ENCODE results near the gene ZNF212. TPM values are rescaled to one million over a fixed set of nuclear protein-coding genes. Genes with fewer than 3 reads are reported as not detected.
"Not testable (repeated sequence)": the region's sequence is repeated elsewhere in the genome, so short reads cannot be mapped to it uniquely, and the experiment has no call there.

Gene ZNF212
- total RNA-seq, 4 donors from 2014 or later, result 8.4 to 12.6 (median 10.5) TPM

DNA sequence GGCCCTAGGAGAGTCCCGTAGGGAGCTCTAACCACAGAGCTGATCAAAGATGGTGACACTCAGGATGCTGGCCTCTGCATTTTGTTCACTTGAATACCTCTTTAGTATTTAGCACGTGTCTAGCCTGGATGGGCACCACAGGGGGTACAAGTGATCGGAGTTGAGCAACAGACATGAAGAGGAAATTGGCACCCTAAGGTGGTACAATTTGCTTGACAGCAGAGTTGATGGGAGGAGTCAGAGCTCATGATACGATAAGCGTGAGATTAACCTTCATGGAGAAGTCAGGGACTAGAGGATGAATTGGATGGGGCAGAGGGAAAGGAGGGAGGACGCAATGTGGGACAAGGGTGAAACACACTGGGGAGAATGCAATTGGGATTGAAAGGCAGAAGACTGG lies 9.9 kb upstream of the ZNF212 start:
- no peak for DNase-seq (ENCODE audit: low spot score in 2 of 2)
- no peak overlapping the region for H3K27ac ChIP-seq
- WGBS, 2 donors, result 66 to 69% methylated on average over 6 of the region's 6 CpGs
- H3K4me3 ChIP-seq, result no peak overlapping the region
- no peak for TF ChIP-seq POLR2A (IDR thresholded peaks at IDR 0.05)
- TF ChIP-seq EP300 (IDR thresholded peaks at IDR 0.05), result no peak
- peaks cover 0 to 2% (median 0%) of the 10 kb centered on the region in 4 donors for H3K9me3 ChIP-seq
- peaks cover 0 to 20% (median 8%) of the 10 kb centered on the region in 3 donors for H3K36me3 ChIP-seq
- no peaks in the 10 kb centered on the region for H3K4me1 ChIP-seq
- H3K27me3 ChIP-seq, result no peaks in the 10 kb centered on the region

DNA sequence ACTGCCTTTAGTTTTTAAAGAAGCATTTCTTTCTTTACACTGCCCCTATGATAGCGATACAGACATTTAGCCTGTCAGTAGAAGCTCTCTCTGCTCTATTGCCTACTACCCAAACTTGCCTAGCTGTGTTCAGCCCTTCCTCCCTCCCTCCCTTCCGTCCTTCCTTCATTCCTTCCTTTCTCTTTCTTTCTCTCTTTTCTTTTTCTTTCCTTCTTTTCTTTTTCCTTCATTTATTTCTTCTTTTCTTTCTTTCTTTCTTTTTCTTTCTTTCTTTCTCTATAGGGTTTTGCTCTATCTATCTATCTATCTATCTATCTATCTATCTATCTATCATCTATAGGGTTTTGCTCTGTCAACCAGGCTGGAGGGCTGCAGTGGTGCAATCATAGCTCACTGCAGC lies 7.1 kb upstream of the ZNF212 start:
- Histone ChIP-seq H3K36me3 (no peaks in the 10 kb centered on the region), H3K4me3 (no peak overlapping the region), H3K4me1 (no peaks in the 10 kb centered on the region), H3K9me3 (no peaks in the 10 kb centered on the region), H3K27me3 (no peaks in the 10 kb centered on the region), H3K27ac (no peak overlapping the region)
- TF ChIP-seq EP300 (IDR thresholded peaks at IDR 0.05), result no peak
- TF ChIP-seq POLR2A (IDR thresholded peaks at IDR 0.05), result no peak
- TF ChIP-seq, protein P1, sequence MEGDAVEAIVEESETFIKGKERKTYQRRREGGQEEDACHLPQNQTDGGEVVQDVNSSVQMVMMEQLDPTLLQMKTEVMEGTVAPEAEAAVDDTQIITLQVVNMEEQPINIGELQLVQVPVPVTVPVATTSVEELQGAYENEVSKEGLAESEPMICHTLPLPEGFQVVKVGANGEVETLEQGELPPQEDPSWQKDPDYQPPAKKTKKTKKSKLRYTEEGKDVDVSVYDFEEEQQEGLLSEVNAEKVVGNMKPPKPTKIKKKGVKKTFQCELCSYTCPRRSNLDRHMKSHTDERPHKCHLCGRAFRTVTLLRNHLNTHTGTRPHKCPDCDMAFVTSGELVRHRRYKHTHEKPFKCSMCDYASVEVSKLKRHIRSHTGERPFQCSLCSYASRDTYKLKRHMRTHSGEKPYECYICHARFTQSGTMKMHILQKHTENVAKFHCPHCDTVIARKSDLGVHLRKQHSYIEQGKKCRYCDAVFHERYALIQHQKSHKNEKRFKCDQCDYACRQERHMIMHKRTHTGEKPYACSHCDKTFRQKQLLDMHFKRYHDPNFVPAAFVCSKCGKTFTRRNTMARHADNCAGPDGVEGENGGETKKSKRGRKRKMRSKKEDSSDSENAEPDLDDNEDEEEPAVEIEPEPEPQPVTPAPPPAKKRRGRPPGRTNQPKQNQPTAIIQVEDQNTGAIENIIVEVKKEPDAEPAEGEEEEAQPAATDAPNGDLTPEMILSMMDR (IDR thresholded peaks at IDR 0.05), result no peak
- no peak for DNase-seq (ENCODE audit: low spot score in 2 of 2)
- WGBS, 2 donors, result 83 to 85% methylated on average over 2 of the region's 2 CpGs

DNA sequence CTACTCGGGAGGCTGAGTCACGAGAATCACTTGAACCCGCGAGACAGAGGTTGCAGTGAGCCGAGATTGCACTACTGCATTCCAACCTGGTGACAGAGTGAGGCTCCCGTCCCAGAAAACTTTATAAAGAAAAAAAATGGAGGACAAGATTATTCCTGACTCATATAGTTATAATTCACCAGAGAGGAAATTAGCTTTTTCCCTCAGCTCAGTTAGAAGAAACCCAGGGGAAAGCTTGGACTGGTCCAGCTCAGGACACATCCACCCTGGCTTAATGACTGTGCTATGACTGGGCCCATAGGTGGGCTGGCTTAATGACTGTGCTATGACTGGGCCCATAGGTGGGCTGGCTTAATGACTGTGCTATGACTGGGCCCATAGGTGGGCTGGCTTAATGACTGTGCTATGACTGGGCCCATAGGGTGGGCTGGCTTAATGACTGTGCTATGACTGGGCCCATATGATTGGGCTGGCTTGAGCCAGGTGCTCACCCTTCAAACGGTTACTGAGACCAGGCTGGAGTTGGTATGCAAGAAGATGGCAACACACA lies 5.7 kb upstream of the ZNF212 start:
- WGBS, 2 donors, result 72 to 80% methylated on average over 7 of the region's 7 CpGs

DNA sequence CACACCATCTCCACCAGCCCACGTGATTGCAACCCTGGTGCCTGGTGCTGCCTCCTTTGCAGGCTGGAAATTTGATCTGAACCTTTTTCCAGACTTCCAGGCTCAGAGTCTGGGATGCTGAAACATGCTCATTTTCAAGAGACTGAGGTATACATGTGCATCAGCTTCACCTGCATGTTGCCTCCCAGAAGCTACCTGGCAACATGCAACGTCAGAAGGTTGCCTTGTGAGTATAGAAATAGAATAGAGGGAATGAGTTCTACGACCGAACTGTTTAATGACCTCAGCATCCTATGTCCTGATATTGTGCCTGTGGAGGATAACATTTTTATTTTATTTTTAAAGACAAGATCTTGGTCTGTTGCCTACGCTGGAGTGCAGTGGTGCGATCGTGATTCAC lies 1.9 kb upstream of the ZNF212 start:
- TF ChIP-seq EP300 (IDR thresholded peaks at IDR 0.05) (no peak), POLR2A (IDR thresholded peaks at IDR 0.05) (no peak)
- TF ChIP-seq, protein P1 (IDR thresholded peaks at IDR 0.05), result no peak
- Histone ChIP-seq H3K36me3 (no peaks in the 10 kb centered on the region), H3K4me1 (peaks cover 5 to 30% (median 19%) of the 10 kb centered on the region in 4 donors), H3K9me3 (no peaks in the 10 kb centered on the region), H3K27ac (no peak overlapping the region), H3K27me3 (no peaks in the 10 kb centered on the region), H3K4me3 (no peak overlapping the region)
- DNase-seq (ENCODE audit: low spot score in 2 of 2), result no peak
- 86 to 89% methylated on average over 7 of the region's 7 CpGs for WGBS, 2 donors

More for the DNA sequence above, 5.7 kb upstream of the ZNF212 start:
- H3K9me3 ChIP-seq; H3K27me3 ChIP-seq; DNase-seq (ENCODE audit: low spot score in 2 of 2); H3K4me1 ChIP-seq; H3K4me3 ChIP-seq; H3K27ac ChIP-seq; H3K36me3 ChIP-seq: not testable (repeated sequence)

DNA sequence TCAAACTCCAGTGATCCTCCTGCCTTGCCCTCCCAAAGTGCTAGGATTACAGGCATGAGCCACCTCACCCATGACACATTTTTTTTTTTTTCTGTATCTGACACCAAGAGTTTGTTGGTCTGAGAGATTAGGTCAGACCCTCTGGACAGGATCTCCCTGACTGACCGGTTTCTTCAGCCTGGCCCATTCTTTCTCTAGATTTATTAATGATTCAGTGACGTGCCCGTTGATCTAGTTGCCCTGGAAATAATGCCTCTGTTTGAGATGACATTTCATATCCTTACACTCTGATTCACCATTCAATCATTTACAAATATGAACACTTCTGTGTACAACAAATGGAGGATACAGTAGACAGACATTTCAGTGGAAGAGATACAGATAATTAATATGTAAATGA lies 1.4 kb upstream of the ZNF212 start:
- H3K36me3 ChIP-seq, result no peaks in the 10 kb centered on the region
- no peak overlapping the region for H3K4me3 ChIP-seq
- WGBS, 2 donors, result 69 to 76% methylated on average over 3 of the region's 3 CpGs
- H3K4me1 ChIP-seq, result peaks cover 5 to 30% (median 19%) of the 10 kb centered on the region in 4 donors
- peaks cover 0 to 5% (median 0%) of the 10 kb centered on the region in 4 donors for H3K9me3 ChIP-seq
- H3K27me3 ChIP-seq, result no peaks in the 10 kb centered on the region
- H3K27ac ChIP-seq, result no peak overlapping the region
- no peak for DNase-seq (ENCODE audit: low spot score in 2 of 2)
- no peak for TF ChIP-seq POLR2A (IDR thresholded peaks at IDR 0.05)
- no peak for TF ChIP-seq EP300 (IDR thresholded peaks at IDR 0.05)
- TF ChIP-seq, protein P1 (IDR thresholded peaks at IDR 0.05), result no peak

DNA sequence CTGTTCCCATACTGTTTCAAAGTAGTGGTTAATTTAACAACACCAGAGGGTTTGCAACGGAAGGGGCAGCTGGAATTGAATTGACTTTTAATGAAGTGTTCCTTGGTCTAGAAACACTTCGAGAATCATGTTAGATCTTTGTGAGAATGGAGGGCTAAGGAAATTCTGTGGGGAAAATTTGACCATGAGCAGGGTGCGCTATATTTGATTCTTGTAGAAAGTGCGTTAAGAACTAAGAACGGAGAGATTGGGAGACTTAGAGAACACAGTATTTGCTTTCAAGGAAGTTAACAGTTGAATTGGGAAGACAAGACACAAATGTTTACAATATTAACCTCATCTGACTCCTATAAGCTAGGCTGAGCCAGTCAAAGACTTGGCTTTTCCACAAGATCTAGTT lies 1.2 kb downstream of the ZNF212 start:
- Histone ChIP-seq H3K36me3 (no peaks in the 10 kb centered on the region), H3K27ac (no peak overlapping the region), H3K27me3 (no peaks in the 10 kb centered on the region), H3K4me3 (peak overlapping the region; percentile 75 to 97 (median 89)), H3K4me1 (peaks cover 5 to 36% (median 19%) of the 10 kb centered on the region in 4 donors), H3K9me3 (peaks cover 0 to 6% (median 0%) of the 10 kb centered on the region in 4 donors)
- TF ChIP-seq, protein P1 (IDR thresholded peaks at IDR 0.05), result no peak
- TF ChIP-seq POLR2A (IDR thresholded peaks at IDR 0.05) (no peak), EP300 (IDR thresholded peaks at IDR 0.05) (no peak)
- 75 to 77% methylated on average over 5 of the region's 5 CpGs for WGBS, 2 donors
- DNase-seq (ENCODE audit: low spot score in 2 of 2), result no peak

Data from tibial nerve (tissue), 4 donors.